Measurements from ENCODE around the gene PRODH2.

DNA sequence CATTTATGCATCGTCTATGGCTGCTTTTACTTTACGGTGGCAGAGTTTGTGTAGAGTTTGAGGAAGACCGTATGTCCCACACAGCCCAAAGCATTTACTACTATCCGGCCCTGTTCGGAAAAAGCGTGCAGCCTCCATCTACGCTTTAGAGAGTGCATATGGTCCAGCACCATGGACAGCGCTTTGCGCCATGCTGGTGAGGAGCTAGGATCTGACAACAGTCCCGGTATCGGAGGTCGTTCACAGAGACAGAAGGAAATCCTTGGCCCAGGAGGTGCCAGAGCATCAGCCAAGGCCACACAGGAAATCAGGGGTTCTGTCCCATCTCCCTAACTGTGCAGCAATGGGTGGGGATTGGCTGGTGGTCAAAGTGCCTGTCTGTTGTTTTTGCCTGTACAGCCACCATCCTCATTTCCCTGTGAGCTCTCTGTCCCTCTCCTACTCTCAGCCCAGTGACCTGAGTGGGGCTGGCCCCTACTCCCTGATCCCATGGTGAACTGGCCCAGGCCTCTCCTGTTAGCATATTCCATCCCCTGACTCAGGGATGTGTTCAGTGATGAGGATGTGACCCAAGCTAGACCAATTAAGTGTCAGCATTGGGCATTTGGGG, 16.2 kb upstream of the PRODH2 start:
- no peak for TF ChIP-seq POLR2AphosphoS5 (IDR thresholded peaks at IDR 0.05; ENCODE audit: low read depth, low read length)
- TF ChIP-seq, protein P1, sequence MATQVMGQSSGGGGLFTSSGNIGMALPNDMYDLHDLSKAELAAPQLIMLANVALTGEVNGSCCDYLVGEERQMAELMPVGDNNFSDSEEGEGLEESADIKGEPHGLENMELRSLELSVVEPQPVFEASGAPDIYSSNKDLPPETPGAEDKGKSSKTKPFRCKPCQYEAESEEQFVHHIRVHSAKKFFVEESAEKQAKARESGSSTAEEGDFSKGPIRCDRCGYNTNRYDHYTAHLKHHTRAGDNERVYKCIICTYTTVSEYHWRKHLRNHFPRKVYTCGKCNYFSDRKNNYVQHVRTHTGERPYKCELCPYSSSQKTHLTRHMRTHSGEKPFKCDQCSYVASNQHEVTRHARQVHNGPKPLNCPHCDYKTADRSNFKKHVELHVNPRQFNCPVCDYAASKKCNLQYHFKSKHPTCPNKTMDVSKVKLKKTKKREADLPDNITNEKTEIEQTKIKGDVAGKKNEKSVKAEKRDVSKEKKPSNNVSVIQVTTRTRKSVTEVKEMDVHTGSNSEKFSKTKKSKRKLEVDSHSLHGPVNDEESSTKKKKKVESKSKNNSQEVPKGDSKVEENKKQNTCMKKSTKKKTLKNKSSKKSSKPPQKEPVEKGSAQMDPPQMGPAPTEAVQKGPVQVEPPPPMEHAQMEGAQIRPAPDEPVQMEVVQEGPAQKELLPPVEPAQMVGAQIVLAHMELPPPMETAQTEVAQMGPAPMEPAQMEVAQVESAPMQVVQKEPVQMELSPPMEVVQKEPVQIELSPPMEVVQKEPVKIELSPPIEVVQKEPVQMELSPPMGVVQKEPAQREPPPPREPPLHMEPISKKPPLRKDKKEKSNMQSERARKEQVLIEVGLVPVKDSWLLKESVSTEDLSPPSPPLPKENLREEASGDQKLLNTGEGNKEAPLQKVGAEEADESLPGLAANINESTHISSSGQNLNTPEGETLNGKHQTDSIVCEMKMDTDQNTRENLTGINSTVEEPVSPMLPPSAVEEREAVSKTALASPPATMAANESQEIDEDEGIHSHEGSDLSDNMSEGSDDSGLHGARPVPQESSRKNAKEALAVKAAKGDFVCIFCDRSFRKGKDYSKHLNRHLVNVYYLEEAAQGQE (IDR thresholded peaks at IDR 0.05; ENCODE audit: insufficient read depth in 1 of 2, low read depth in 2 of 2, low read length in 2 of 2): peak; percentile 99 to 100
- TF ChIP-seq SIN3A (IDR thresholded peaks at IDR 0.05; ENCODE audit: borderline replicate concordance, insufficient read depth, low read length): peak; percentile 92; the same call in 1 of the 2 replicates
- TF ChIP-seq TAF1 (IDR thresholded peaks at IDR 0.05; ENCODE audit: borderline replicate concordance, insufficient read depth, low read length): no peak
- TF ChIP-seq FOXP2 (optimal IDR thresholded peaks at IDR 0.05; ENCODE audit: borderline replicate concordance, extremely low read depth, extremely low read length, insufficient read depth): no peak
